Ovary (tissue), 3 donors: ENCODE results near the gene C2orf80.

ENCODE experiments used
- EP300 ChIP-seq: sonication (generic); formaldehyde crosslinking; IDR thresholded peaks from one replicate; pipeline ENCODE4 v1.6.1; 2017; ENCODE audit warnings: antibody characterized with exemption
- TF ChIP-seq, protein P1 (sequence below), 3 donors: fragments of 450-650 bp in 2 of 3; fragments of 200-600 bp in 1 of 3; IDR thresholded peaks; one replicate each; pipeline versions ENCODE4 v1.5.1 to v1.8.0; 2016 to 2022; ENCODE audit warnings: antibody characterized with exemption in 3 of 3, mild to moderate bottlenecking in 1 of 3
- donor health status: DM: no; HTN: no; CAD: no.

GRCh38 chr2:208142925-208143799, 46.7 kb downstream of the C2orf80 start:
- TF ChIP-seq, protein P1, sequence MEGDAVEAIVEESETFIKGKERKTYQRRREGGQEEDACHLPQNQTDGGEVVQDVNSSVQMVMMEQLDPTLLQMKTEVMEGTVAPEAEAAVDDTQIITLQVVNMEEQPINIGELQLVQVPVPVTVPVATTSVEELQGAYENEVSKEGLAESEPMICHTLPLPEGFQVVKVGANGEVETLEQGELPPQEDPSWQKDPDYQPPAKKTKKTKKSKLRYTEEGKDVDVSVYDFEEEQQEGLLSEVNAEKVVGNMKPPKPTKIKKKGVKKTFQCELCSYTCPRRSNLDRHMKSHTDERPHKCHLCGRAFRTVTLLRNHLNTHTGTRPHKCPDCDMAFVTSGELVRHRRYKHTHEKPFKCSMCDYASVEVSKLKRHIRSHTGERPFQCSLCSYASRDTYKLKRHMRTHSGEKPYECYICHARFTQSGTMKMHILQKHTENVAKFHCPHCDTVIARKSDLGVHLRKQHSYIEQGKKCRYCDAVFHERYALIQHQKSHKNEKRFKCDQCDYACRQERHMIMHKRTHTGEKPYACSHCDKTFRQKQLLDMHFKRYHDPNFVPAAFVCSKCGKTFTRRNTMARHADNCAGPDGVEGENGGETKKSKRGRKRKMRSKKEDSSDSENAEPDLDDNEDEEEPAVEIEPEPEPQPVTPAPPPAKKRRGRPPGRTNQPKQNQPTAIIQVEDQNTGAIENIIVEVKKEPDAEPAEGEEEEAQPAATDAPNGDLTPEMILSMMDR (IDR thresholded peaks at IDR 0.05), result no peak
- no peak for TF ChIP-seq EP300
